OCI-LY3 (cell line): ENCODE results near the gene SWAP70.
A peak's percentile ranks its signal among the peaks of the same experiment; 100 is the strongest.

Experiments used
- H2AFZ ChIP-seq: fragments of 200-600, 300-600 bp; shearing (Covaris generic); 2 replicates; pipeline ENCODE4 v1.6.0; 2014; ENCODE audit warnings: antibody characterized with exemption, low read depth, low read length
- H3K27ac ChIP-seq: fragments of 200-600, 300-600 bp; sonication (generic); 2 replicates; pipeline ENCODE4 v1.5.1; 2014; ENCODE audit warnings: mild to moderate bottlenecking, low read length, moderate library complexity, mixed read lengths
- H3K27me3 ChIP-seq: fragments of 200-600, 300-600 bp; sonication (generic); 2 replicates; pipeline ENCODE4 v1.6.1; 2014; ENCODE audit warnings: low read depth, low read length, mixed read lengths
- H3K36me3 ChIP-seq: fragments of 200-600, 300-600 bp; sonication (generic); replicated peaks from 2 replicates; pipeline ENCODE3; 2014; ENCODE audit warnings: low read depth, low read length, mixed read lengths
- H3K4me1 ChIP-seq: fragments of 300-600, 200-600 bp; sonication (generic); 2 replicates; pipeline ENCODE4 v1.6.1; 2014; ENCODE audit warnings: low read length, mixed read lengths
- H3K4me2 ChIP-seq: fragments of 200-600, 300-600 bp; sonication (generic); 2 replicates; pipeline ENCODE4 v1.6.1; 2014; ENCODE audit warnings: low read length, mixed read lengths
- H3K4me3 ChIP-seq: fragments of 300-600, 200-600 bp; sonication (generic); 2 replicates; pipeline ENCODE4 v1.5.1; 2014; ENCODE audit warnings: antibody characterized with exemption, mild to moderate bottlenecking, low read length, moderate library complexity
- H3K79me2 ChIP-seq: fragments of 300-600, 200-600 bp; shearing (Covaris generic); 2 replicates; pipeline ENCODE4 v1.6.1; 2014; ENCODE audit warnings: mild to moderate bottlenecking, low read length, mixed read lengths
- H3K9ac ChIP-seq: fragments of 300-600, 200-600 bp; shearing (Covaris generic); 2 replicates; pipeline ENCODE4 v1.6.0; 2014; ENCODE audit warnings: mild to moderate bottlenecking, low read length, moderate library complexity
- H3K9me3 ChIP-seq: fragments of 200-600, 300-600 bp; shearing (Covaris generic); 2 replicates; pipeline ENCODE4 v1.6.1; 2014; ENCODE audit warnings: low read length, mixed read lengths; ENCODE audit not compliant: insufficient read depth
- H4K20me1 ChIP-seq: fragments of 200-600, 300-600 bp; sonication (generic); 2 replicates; pipeline ENCODE4 v1.6.1; 2016; ENCODE audit warnings: low read length, mixed read lengths; ENCODE audit not compliant: insufficient read depth
- CTCF ChIP-seq: fragments of 200-600, 300-600 bp; sonication (generic); IDR thresholded peaks from 2 replicates; pipeline ENCODE4 v1.5.1; 2014; ENCODE audit warnings: antibody characterized with exemption, low read length, low read depth
- EZH2phosphoT487 ChIP-seq: fragments of 200-600 bp; shearing (Covaris generic); IDR thresholded peaks from 2 replicates; pipeline ENCODE4 v1.6.1; 2018; ENCODE audit warnings: antibody characterized with exemption, mixed run types, low read depth

SWAP70 gene

DNA sequence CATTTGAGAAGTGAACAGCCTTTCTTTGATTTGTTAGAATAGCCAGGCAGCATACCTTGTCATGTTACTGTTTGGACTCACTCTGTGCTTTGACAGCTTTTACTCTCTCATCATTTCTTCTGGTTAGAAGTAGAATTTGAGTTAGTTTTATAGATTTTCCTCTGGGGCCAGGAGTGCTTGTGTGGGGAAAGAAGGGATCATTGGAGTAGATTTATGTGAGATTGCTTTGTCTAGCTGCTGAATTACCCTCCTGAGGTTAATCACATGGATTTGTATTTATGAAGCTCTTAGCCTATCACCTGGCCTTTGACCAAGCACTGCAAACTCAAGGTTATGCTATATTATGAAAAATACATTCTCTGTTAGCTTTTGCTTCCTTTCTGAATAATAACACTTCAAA, 54.3 kb downstream of the SWAP70 start:
- H3K4me2 ChIP-seq: peak overlapping the region; percentile 57
- H3K9me3 ChIP-seq: peaks cover 4% of the 10 kb centered on the region; the same call in 1 of the 2 replicates
- H4K20me1 ChIP-seq: peaks cover 6% of the 10 kb centered on the region
- peak overlapping the region; percentile 96 for H3K27ac ChIP-seq
- TF ChIP-seq CTCF: no peak
- no peak for TF ChIP-seq EZH2phosphoT487
- no peaks in the 10 kb centered on the region for H3K27me3 ChIP-seq
- H3K79me2 ChIP-seq: peaks cover 91% of the 10 kb centered on the region
- H2AFZ ChIP-seq: no peak overlapping the region
- peaks cover 90% of the 10 kb centered on the region for H3K4me1 ChIP-seq
- peak overlapping the region; percentile 64 for H3K9ac ChIP-seq
- H3K36me3 ChIP-seq: peaks cover 56% of the 10 kb centered on the region
- no peak overlapping the region for H3K4me3 ChIP-seq

DNA sequence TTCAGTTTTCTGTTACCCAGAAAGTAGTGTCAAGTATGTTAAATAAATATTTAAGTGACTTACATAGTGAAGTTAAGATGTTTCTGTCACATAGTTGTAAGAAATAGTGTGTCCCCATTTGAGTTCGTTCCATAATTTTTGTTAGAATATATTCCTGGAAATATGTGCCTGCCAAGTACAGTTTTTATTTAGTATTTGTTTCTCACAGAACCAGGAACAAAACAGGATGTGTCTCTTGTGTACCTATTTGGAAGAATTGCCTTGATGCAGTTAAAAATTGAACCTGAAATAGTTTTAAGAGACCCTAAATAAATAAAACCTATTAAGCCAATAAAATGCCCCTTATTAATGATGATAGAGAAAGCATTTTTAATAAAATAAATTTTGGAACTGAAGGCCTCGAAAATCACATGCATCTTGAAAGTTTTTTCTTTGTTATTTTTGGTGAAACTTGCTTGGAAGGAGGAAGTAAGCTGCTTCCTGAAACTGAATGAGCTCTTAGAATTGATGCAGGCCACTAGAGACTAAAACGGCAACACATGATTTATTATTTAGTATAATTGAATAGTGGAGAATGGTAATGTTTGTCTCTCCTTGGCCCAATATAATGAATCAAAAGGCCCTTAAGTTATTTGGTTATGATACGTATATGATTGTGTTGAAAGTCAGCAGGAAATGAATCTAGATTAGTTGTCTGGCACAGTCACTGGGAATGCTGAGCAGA, 55.9 kb downstream of the SWAP70 start:
- Histone ChIP-seq H3K9me3 (peaks cover 4% of the 10 kb centered on the region; the same call in 1 of the 2 replicates), H4K20me1 (no peaks in the 10 kb centered on the region; the same call in 1 of the 2 replicates), H2AFZ (no peak overlapping the region), H3K79me2 (peaks cover 90% of the 10 kb centered on the region), H3K36me3 (peaks cover 43% of the 10 kb centered on the region), H3K4me3 (peak overlapping the region; percentile 31), H3K27ac (peak overlapping the region; percentile 96), H3K27me3 (no peaks in the 10 kb centered on the region), H3K9ac (peak overlapping the region; percentile 64), H3K4me1 (peaks cover 77% of the 10 kb centered on the region), H3K4me2 (peak overlapping the region; percentile 75)
- TF ChIP-seq CTCF (no peak), EZH2phosphoT487 (no peak)

- no peaks in the 10 kb centered on the region for H3K27me3 ChIP-seq
- peaks cover 2% of the 10 kb centered on the region; the same call in 1 of the 2 replicates for H3K9me3 ChIP-seq
- H3K36me3 ChIP-seq: peaks cover 37% of the 10 kb centered on the region
- peaks cover 71% of the 10 kb centered on the region for H3K4me1 ChIP-seq
- TF ChIP-seq CTCF (no peak), EZH2phosphoT487 (no peak)
- H3K4me3 ChIP-seq: peak overlapping the region; percentile 31
- peak overlapping the region; percentile 64 for H3K9ac ChIP-seq
- peaks cover 90% of the 10 kb centered on the region for H3K79me2 ChIP-seq
- H4K20me1 ChIP-seq: no peaks in the 10 kb centered on the region; the same call in 1 of the 2 replicates
- H2AFZ ChIP-seq: no peak overlapping the region
- H3K4me2 ChIP-seq: peak overlapping the region; percentile 75
- peak overlapping the region; percentile 96 for H3K27ac ChIP-seq
These were observed 56.4 kb downstream of the SWAP70 start for GRCh38 chr11:9720290-9720630.

DNA sequence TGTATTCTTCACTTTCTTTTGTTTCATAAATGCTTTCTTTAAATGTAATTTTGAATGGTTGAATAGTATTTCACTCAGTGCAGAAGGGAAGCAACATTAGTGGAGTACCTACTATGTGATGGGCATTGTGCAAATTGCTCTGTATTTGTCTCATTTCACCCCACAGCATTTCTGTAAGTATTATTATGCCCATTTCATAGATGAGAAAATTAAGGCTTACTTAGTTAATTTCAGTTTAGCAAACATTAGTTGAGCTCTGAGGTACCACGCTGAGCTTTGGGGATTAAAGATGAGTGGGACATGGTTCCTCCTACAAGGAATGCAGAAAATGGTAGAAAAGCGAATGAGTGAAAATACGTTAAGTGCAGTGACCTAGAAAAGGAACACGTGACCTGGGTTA, 58.1 kb downstream of the SWAP70 start:
- Histone ChIP-seq H3K27ac (no peak overlapping the region), H3K27me3 (no peaks in the 10 kb centered on the region), H3K9me3 (no peaks in the 10 kb centered on the region), H3K4me3 (no peak overlapping the region), H4K20me1 (no peaks in the 10 kb centered on the region; the same call in 1 of the 2 replicates), H2AFZ (no peak overlapping the region), H3K9ac (no peak overlapping the region), H3K4me1 (peaks cover 69% of the 10 kb centered on the region), H3K36me3 (peaks cover 30% of the 10 kb centered on the region), H3K4me2 (no peak overlapping the region), H3K79me2 (peaks cover 97% of the 10 kb centered on the region)
- TF ChIP-seq EZH2phosphoT487 (no peak), CTCF (no peak)
